ENCODE results near the gene ARHGAP12.

ARHGAP12 gene

DNA sequence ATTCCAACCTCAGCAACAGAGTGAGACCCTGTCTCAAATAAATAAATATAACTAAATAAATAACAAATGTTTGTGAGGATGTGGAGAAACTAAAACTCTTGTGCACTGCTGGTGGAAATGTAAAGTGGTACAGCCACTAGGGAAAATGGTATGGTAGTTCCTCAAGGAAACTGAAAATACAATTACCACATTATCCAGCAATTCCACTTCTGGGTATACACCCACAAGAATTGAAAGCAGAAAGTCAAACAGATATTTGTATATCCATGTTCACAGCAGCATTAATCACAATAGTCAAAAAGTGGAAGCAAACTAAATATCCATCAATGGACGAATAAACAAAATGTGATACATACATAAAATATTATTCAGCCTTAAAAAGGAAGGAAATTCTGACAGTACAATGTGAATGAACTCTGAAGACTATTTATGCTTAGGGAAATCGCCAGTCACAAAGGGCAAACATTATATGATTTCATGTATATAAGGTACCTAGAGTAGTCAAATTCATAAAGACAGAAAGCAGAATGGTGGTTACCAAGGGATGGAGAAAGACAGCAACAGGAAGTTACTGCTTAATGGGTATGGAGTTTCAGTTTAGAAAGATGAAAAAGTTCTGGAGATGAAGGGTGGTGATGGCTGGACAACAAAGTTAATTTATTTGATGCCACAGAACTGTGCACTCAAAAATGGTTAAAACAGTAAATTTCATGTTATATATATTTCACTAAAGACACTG lies 9.8 kb downstream of the ARHGAP12 start:
- no peak for DNase-seq (ENCODE audit: extremely low read depth, low read depth)
- H3K4me3 ChIP-seq (replicated peaks; ENCODE audit: low read depth, low read length): no peak overlapping the region
- no peak for TF ChIP-seq CTCF (IDR thresholded peaks at IDR 0.05; ENCODE audit: low read depth, low read length, missing control alignments)

DNA sequence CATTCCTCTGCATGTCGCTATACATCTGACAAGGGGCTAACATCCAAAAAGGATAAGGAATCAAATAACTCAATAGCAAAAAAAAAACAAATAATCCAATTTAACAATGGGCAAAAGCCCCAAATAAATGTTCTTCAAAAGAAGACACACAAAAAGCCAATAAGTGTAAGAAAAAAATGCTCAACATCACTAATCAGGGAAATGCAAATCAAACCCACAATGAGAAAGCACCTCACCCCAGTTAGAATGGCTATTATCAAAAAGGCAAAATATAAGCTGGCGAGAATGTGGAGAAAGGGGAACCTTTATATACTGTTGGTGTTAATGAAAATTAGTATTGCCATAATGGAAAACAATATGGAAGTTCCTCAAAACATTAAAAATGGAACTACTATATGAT lies 14.3 kb downstream of the ARHGAP12 start:
- DNase-seq (ENCODE audit: extremely low read depth, low read depth): no peak
- no peak for TF ChIP-seq CTCF (IDR thresholded peaks at IDR 0.05; ENCODE audit: low read depth, low read length, missing control alignments)
- no peak overlapping the region for H3K4me3 ChIP-seq (replicated peaks; ENCODE audit: low read depth, low read length)

GRCh38 chr10:31912898-31913850 lies 15.5 kb downstream of the ARHGAP12 start:
- no peak for DNase-seq (ENCODE audit: extremely low read depth, low read depth)
- TF ChIP-seq CTCF (IDR thresholded peaks at IDR 0.05; ENCODE audit: low read depth, low read length, missing control alignments): no peak
- no peak overlapping the region for H3K4me3 ChIP-seq (replicated peaks; ENCODE audit: low read depth, low read length)

GRCh38 chr10:31912289-31912688 lies 16.3 kb downstream of the ARHGAP12 start:
- TF ChIP-seq CTCF (IDR thresholded peaks at IDR 0.05; ENCODE audit: low read depth, low read length, missing control alignments): no peak
- DNase-seq (ENCODE audit: extremely low read depth, low read depth): no peak
- H3K4me3 ChIP-seq (replicated peaks; ENCODE audit: low read depth, low read length): no peak overlapping the region

GRCh38 chr10:31910016-31910415 lies 18.6 kb downstream of the ARHGAP12 start:
- no peak for DNase-seq (ENCODE audit: extremely low read depth, low read depth)
- TF ChIP-seq CTCF (IDR thresholded peaks at IDR 0.05; ENCODE audit: low read depth, low read length, missing control alignments): no peak
- no peak overlapping the region for H3K4me3 ChIP-seq (replicated peaks; ENCODE audit: low read depth, low read length)

DNA sequence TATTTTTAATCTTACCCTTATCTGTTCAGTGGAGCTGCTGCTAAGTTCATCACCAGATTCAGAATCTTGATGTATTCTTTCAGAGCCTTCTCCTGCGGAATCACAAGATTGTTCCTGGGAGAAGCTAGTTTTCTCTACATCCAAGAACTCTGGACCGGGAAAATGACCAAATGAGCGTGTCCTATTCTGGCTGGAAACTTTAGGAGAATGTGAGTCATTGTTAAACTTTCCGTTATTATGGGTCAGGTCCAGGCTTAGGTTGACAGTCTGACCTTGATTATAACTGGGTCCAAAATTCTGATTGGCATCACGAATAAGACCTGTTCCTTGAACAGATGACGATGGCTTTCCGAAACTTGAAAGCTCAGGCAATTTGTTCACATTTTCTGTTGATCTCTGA lies 20.5 kb downstream of the ARHGAP12 start:
- no peak overlapping the region for H3K4me3 ChIP-seq (replicated peaks; ENCODE audit: low read depth, low read length)
- no peak for TF ChIP-seq CTCF (IDR thresholded peaks at IDR 0.05; ENCODE audit: low read depth, low read length, missing control alignments)
- no peak for DNase-seq (ENCODE audit: extremely low read depth, low read depth)
